ENCODE data around the gene MICAL3. TPM values are rescaled to one million over a fixed set of nuclear protein-coding genes. Genes with fewer than 3 reads are reported as not detected.

The MICAL3 gene
- polyA plus RNA-seq, 1 donor from 2014 or later: 28.1 TPM

GRCh38 chr22:17781319-17782031 lies 242.9 kb downstream of the MICAL3 start:
- H3K27me3 ChIP-seq (ENCODE audit: insufficient read depth, low read depth, low read length): no peaks in the 10 kb centered on the region
- TF ChIP-seq, protein P1, sequence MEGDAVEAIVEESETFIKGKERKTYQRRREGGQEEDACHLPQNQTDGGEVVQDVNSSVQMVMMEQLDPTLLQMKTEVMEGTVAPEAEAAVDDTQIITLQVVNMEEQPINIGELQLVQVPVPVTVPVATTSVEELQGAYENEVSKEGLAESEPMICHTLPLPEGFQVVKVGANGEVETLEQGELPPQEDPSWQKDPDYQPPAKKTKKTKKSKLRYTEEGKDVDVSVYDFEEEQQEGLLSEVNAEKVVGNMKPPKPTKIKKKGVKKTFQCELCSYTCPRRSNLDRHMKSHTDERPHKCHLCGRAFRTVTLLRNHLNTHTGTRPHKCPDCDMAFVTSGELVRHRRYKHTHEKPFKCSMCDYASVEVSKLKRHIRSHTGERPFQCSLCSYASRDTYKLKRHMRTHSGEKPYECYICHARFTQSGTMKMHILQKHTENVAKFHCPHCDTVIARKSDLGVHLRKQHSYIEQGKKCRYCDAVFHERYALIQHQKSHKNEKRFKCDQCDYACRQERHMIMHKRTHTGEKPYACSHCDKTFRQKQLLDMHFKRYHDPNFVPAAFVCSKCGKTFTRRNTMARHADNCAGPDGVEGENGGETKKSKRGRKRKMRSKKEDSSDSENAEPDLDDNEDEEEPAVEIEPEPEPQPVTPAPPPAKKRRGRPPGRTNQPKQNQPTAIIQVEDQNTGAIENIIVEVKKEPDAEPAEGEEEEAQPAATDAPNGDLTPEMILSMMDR (IDR thresholded peaks at IDR 0.05; ENCODE audit: poor library complexity, severe bottlenecking): no peak
- no peak for TF ChIP-seq EZH2 (IDR thresholded peaks at IDR 0.05; ENCODE audit: borderline replicate concordance, insufficient read depth, low read length, poor library complexity, severe bottlenecking)
- TF ChIP-seq RAD21 (conservative IDR thresholded peaks at IDR 0.05): no peak
- no peak for TF ChIP-seq TAF1 (IDR thresholded peaks at IDR 0.05; ENCODE audit: low read depth)
- TF ChIP-seq MXI1 (conservative IDR thresholded peaks at IDR 0.05; ENCODE audit: poor library complexity, severe bottlenecking): no peak
- TF ChIP-seq, protein P2, sequence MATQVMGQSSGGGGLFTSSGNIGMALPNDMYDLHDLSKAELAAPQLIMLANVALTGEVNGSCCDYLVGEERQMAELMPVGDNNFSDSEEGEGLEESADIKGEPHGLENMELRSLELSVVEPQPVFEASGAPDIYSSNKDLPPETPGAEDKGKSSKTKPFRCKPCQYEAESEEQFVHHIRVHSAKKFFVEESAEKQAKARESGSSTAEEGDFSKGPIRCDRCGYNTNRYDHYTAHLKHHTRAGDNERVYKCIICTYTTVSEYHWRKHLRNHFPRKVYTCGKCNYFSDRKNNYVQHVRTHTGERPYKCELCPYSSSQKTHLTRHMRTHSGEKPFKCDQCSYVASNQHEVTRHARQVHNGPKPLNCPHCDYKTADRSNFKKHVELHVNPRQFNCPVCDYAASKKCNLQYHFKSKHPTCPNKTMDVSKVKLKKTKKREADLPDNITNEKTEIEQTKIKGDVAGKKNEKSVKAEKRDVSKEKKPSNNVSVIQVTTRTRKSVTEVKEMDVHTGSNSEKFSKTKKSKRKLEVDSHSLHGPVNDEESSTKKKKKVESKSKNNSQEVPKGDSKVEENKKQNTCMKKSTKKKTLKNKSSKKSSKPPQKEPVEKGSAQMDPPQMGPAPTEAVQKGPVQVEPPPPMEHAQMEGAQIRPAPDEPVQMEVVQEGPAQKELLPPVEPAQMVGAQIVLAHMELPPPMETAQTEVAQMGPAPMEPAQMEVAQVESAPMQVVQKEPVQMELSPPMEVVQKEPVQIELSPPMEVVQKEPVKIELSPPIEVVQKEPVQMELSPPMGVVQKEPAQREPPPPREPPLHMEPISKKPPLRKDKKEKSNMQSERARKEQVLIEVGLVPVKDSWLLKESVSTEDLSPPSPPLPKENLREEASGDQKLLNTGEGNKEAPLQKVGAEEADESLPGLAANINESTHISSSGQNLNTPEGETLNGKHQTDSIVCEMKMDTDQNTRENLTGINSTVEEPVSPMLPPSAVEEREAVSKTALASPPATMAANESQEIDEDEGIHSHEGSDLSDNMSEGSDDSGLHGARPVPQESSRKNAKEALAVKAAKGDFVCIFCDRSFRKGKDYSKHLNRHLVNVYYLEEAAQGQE (IDR thresholded peaks at IDR 0.05; ENCODE audit: borderline replicate concordance): no peak
- no peak for TF ChIP-seq EP300 (conservative IDR thresholded peaks at IDR 0.05; ENCODE audit: poor library complexity, severe bottlenecking)
- TF ChIP-seq SMC3 (conservative IDR thresholded peaks at IDR 0.05; ENCODE audit: poor library complexity): no peak
- no peak for TF ChIP-seq POLR2AphosphoS5 (IDR thresholded peaks at IDR 0.05)
- no peaks in the 10 kb centered on the region for H3K9me3 ChIP-seq (ENCODE audit: low read length)
- no peak overlapping the region for H3K4me3 ChIP-seq (ENCODE audit: low read length)
- no peak overlapping the region for H2AFZ ChIP-seq (ENCODE audit: low read depth, low read length)
- H3K4me2 ChIP-seq (ENCODE audit: low read length): no peak overlapping the region
- H4K20me1 ChIP-seq (ENCODE audit: insufficient read depth): no peaks in the 10 kb centered on the region
- no peaks in the 10 kb centered on the region for H3F3A ChIP-seq (ENCODE audit: insufficient read depth, low read length, poor library complexity, severe bottlenecking)
- H3K79me2 ChIP-seq (replicated peaks; ENCODE audit: insufficient read depth, low read length): no peaks in the 10 kb centered on the region
- no peak overlapping the region for H3K9ac ChIP-seq (ENCODE audit: low read length)
- H3K27ac ChIP-seq (ENCODE audit: low read length): no peak overlapping the region
- H3K9me2 ChIP-seq (ENCODE audit: insufficient read depth, low read length): no peaks in the 10 kb centered on the region
- no peaks in the 10 kb centered on the region for H3K36me3 ChIP-seq (ENCODE audit: insufficient read depth, low read length)

DNA sequence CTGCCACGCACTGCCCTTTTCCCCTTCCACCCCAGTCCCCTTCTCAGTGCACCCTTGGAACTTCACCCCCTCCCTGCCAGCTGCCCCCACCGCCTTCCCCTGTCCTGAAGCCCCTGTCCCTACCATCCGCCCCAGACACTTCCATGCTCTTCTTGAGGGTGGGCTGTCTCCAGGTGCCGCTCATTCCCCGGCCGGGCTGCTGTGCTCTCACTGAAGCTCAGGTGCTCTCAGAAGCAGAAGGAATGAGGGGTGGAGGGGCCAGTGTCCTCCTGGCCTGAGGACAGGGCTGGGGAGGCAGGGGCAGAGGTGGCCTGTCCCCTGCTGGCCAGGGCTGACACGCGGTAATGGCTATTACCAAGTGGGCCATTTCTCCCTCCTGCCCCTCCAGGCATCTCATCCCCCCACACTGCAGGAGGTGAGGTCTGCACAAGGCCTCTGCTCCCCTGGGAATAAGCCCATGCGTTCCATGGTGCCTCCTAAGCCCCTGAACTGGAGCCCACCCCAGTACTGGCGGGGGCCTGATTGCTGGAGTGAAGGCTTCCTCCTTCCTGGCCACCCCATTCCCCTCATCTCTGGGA lies 243.5 kb downstream of the MICAL3 start:
- no peaks in the 10 kb centered on the region for H3K79me2 ChIP-seq (replicated peaks; ENCODE audit: insufficient read depth, low read length)
- no peak overlapping the region for H3K4me2 ChIP-seq (ENCODE audit: low read length)
- no peaks in the 10 kb centered on the region for H3F3A ChIP-seq (ENCODE audit: insufficient read depth, low read length, poor library complexity, severe bottlenecking)
- H3K36me3 ChIP-seq (ENCODE audit: insufficient read depth, low read length): no peaks in the 10 kb centered on the region
- no peaks in the 10 kb centered on the region for H4K20me1 ChIP-seq (ENCODE audit: insufficient read depth)
- H3K9me3 ChIP-seq (ENCODE audit: low read length): no peaks in the 10 kb centered on the region
- H3K9me2 ChIP-seq (ENCODE audit: insufficient read depth, low read length): no peaks in the 10 kb centered on the region
- no peak overlapping the region for H3K27ac ChIP-seq (ENCODE audit: low read length)
- no peaks in the 10 kb centered on the region for H3K27me3 ChIP-seq (ENCODE audit: insufficient read depth, low read depth, low read length)
- H3K9ac ChIP-seq (ENCODE audit: low read length): no peak overlapping the region
- TF ChIP-seq, protein P1 (IDR thresholded peaks at IDR 0.05; ENCODE audit: poor library complexity, severe bottlenecking): no peak
- TF ChIP-seq RAD21 (conservative IDR thresholded peaks at IDR 0.05) (no peak), POLR2AphosphoS5 (IDR thresholded peaks at IDR 0.05) (no peak), SMC3 (conservative IDR thresholded peaks at IDR 0.05; ENCODE audit: poor library complexity) (no peak)
- TF ChIP-seq, protein P2 (IDR thresholded peaks at IDR 0.05; ENCODE audit: borderline replicate concordance): no peak
- H2AFZ ChIP-seq (ENCODE audit: low read depth, low read length): no peak overlapping the region
- no peak overlapping the region for H3K4me3 ChIP-seq (ENCODE audit: low read length)

Data from neural cell (in vitro differentiated cells).